ENCODE measurements around the gene CDKAL1. TPM values are rescaled to one million over a fixed set of nuclear protein-coding genes. Genes with fewer than 3 reads are reported as not detected.

CDKAL1 gene
- total and polyA plus RNA-seq, 4 donors = 2.0 to 12.9 (median 6.7) TPM

DNA sequence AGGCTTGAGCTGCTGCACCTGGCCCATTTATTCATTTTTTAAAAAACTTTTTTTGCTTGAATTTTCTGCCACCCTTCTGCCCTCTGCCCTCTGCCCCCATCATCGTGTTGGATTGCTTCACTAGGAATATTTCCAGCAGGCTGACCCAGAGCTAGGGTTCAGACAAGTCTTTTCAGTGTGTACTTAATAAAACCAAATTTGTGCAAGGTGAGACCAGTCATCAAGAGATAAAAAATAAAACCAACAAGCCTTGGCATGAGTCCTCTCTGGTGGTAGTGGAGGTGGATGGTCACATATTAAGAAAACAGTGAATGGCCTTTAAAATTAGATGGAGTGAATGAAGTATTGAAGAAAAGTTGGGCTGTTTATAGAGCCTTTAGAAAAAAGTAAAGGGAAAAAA lies 239.6 kb downstream of the CDKAL1 start:
- Histone ChIP-seq H3K36me3 (ENCODE audit: control insufficient read depth in 4 of 4, insufficient read depth in 3 of 4, low read depth in 1 of 4, low read length in 3 of 4) (peaks cover 0 to 2% (median 0%) of the 10 kb centered on the region in 4 donors), H3K27ac (ENCODE audit: low read depth in 1 of 2, low read length in 2 of 2) (no peak overlapping the region), H3K9me3 (ENCODE audit: control insufficient read depth in 4 of 4, low read length in 3 of 4) (no peaks in the 10 kb centered on the region), H3K27me3 (ENCODE audit: control insufficient read depth in 4 of 4, insufficient read depth in 4 of 4, low read length in 3 of 4) (no peaks in the 10 kb centered on the region), H3K9ac (ENCODE audit: low read depth in 1 of 2, low read length in 2 of 2) (no peak overlapping the region), H3K4me1 (ENCODE audit: control insufficient read depth in 4 of 4, insufficient read depth in 4 of 4, low read length in 3 of 4) (peaks cover 2 to 7% (median 5%) of the 10 kb centered on the region in 4 donors), H3K4me3 (ENCODE audit: low read depth in 1 of 3, low read length in 3 of 3) (no peak overlapping the region)
- WGBS = 35% methylated on average over 1 of the region's 1 CpG
- peak; percentile 77 to 79 for TF ChIP-seq RAD21 (IDR thresholded peaks at IDR 0.05)
- TF ChIP-seq, protein P1, sequence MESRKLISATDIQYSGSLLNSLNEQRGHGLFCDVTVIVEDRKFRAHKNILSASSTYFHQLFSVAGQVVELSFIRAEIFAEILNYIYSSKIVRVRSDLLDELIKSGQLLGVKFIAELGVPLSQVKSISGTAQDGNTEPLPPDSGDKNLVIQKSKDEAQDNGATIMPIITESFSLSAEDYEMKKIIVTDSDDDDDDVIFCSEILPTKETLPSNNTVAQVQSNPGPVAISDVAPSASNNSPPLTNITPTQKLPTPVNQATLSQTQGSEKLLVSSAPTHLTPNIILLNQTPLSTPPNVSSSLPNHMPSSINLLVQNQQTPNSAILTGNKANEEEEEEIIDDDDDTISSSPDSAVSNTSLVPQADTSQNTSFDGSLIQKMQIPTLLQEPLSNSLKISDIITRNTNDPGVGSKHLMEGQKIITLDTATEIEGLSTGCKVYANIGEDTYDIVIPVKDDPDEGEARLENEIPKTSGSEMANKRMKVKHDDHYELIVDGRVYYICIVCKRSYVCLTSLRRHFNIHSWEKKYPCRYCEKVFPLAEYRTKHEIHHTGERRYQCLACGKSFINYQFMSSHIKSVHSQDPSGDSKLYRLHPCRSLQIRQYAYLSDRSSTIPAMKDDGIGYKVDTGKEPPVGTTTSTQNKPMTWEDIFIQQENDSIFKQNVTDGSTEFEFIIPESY (IDR thresholded peaks at IDR 0.05) = peak; percentile 64
- peak; percentile 91 for TF ChIP-seq RXRA (IDR thresholded peaks at IDR 0.05)
- peak; percentile 88 for TF ChIP-seq FOXA2 (IDR thresholded peaks at IDR 0.05)
- peak; percentile 72 for TF ChIP-seq MAX (IDR thresholded peaks at IDR 0.05)
- TF ChIP-seq JUND (IDR thresholded peaks at IDR 0.05) = peak; percentile 64 to 76
- peak; percentile 75 for TF ChIP-seq SP1 (IDR thresholded peaks at IDR 0.05)
- TF ChIP-seq HNF4A (conservative IDR thresholded peaks at IDR 0.05) = peak; percentile 92
- TF ChIP-seq, protein P2, sequence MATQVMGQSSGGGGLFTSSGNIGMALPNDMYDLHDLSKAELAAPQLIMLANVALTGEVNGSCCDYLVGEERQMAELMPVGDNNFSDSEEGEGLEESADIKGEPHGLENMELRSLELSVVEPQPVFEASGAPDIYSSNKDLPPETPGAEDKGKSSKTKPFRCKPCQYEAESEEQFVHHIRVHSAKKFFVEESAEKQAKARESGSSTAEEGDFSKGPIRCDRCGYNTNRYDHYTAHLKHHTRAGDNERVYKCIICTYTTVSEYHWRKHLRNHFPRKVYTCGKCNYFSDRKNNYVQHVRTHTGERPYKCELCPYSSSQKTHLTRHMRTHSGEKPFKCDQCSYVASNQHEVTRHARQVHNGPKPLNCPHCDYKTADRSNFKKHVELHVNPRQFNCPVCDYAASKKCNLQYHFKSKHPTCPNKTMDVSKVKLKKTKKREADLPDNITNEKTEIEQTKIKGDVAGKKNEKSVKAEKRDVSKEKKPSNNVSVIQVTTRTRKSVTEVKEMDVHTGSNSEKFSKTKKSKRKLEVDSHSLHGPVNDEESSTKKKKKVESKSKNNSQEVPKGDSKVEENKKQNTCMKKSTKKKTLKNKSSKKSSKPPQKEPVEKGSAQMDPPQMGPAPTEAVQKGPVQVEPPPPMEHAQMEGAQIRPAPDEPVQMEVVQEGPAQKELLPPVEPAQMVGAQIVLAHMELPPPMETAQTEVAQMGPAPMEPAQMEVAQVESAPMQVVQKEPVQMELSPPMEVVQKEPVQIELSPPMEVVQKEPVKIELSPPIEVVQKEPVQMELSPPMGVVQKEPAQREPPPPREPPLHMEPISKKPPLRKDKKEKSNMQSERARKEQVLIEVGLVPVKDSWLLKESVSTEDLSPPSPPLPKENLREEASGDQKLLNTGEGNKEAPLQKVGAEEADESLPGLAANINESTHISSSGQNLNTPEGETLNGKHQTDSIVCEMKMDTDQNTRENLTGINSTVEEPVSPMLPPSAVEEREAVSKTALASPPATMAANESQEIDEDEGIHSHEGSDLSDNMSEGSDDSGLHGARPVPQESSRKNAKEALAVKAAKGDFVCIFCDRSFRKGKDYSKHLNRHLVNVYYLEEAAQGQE (IDR thresholded peaks at IDR 0.05) = peak; percentile 40
- no peak for TF ChIP-seq EGR1 (IDR thresholded peaks at IDR 0.05; ENCODE audit: low read depth in 2 of 2)
- TF ChIP-seq, protein P3, sequence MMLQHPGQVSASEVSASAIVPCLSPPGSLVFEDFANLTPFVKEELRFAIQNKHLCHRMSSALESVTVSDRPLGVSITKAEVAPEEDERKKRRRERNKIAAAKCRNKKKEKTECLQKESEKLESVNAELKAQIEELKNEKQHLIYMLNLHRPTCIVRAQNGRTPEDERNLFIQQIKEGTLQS (IDR thresholded peaks at IDR 0.05) = peak; percentile 45
- TF ChIP-seq CTCF (IDR thresholded peaks at IDR 0.05; ENCODE audit: low read depth, low read length, missing input control) = peak; percentile 21
- TF ChIP-seq YY1 (IDR thresholded peaks at IDR 0.05) = peak; percentile 68
- peak; percentile 83 for TF ChIP-seq FOXA1 (IDR thresholded peaks at IDR 0.05)
- no peak for TF ChIP-seq TAF1 (conservative IDR thresholded peaks at IDR 0.05)
- peak; percentile 64 for TF ChIP-seq NR2F2 (IDR thresholded peaks at IDR 0.05)
- no peak for TF ChIP-seq GABPA (IDR thresholded peaks at IDR 0.05 in 1 of 2, conservative IDR thresholded peaks at IDR 0.05 in 1 of 2)
- TF ChIP-seq HNF4G (IDR thresholded peaks at IDR 0.05) = peak; percentile 73
- DNase-seq (ENCODE audit: low spot score) = no peak

Data from liver (tissue), 9 donors.